GM12878 (cell line): ENCODE results near the gene TNIP3. TPM values are rescaled to one million over a fixed set of nuclear protein-coding genes. Genes with fewer than 3 reads are reported as not detected.

ENCODE experiments used
- ATAC-seq: fragments of 200-7000 bp; cut with Tn5 transposase; 3 replicates; pipeline ENCODE4 v1.9.1; 2020; ENCODE audit warnings: mild to moderate bottlenecking, moderate library complexity
- BruUV-seq: library from RNA; stranded (reverse); fragments of 400-500 nt; replicated peaks from 2 replicates; lab custom pipeline; 2021; lab: Mats Ljungman, UMichigan
- CTCF ChIA-PET: fragments of 300-600 bp; sonication (Branson Sonifier 250); formaldehyde crosslinking; extraction: SDS; loops from one replicate; lab custom pipeline; 2021; ENCODE audit warnings: inconsistent platforms; lab: Yijun Ruan, JAX
- POLR2A ChIA-PET: fragments of 350-600 bp; formaldehyde crosslinking; extraction: SDS; loops from one replicate; lab custom pipeline; 2021; ENCODE audit warnings: inconsistent platforms; lab: Charles Lee
- RAD21 ChIA-PET: fragments of 300-600 bp; sonication (Branson Sonifier 250); formaldehyde crosslinking; loops from one replicate; lab custom pipeline; 2023; ENCODE audit warnings: antibody characterized with exemption; ENCODE audit not compliant: unreplicated experiment; lab: Charles Lee
- SMC1A ChIA-PET: fragments of 300-600 bp; sonication (Branson Sonifier 250); formaldehyde crosslinking; loops from one replicate; lab custom pipeline; 2023; ENCODE audit not compliant: unreplicated experiment, uncharacterized antibody; lab: Charles Lee
- DNase-seq: peaks from one replicate; pipeline ENCODE4 v3.0.0-alpha.2; 2011; ENCODE audit warnings: low read depth, low spot score
- FAIRE-seq: peaks from 3 replicates; lab custom pipeline; 2011; peaks lifted over from hg19 to GRCh38; lab: Jason Lieb, UNC
- H2AFZ ChIP-seq: 2 replicates; pipeline ENCODE4 v1.6.0; 2011; ENCODE audit warnings: low read depth, low read length, control low read depth; ENCODE audit not compliant: control insufficient read depth
- H3K27ac ChIP-seq: 2 replicates; pipeline ENCODE4 v1.5.1; 2011; ENCODE audit warnings: control low read depth; ENCODE audit not compliant: control insufficient read depth, insufficient read depth
- H3K27me3 ChIP-seq, 2 experiments: replicated peaks in 1 of 2; 2 replicates each; pipeline versions ENCODE4 v1.6.0 to v1.6.1; 2011; ENCODE audit warnings: low read length in 1 of 2; ENCODE audit not compliant: control insufficient read depth in 2 of 2, insufficient read depth in 2 of 2
- H3K36me3 ChIP-seq, 2 experiments: 2 replicates each; pipeline ENCODE4 v1.5.1; 2011; ENCODE audit warnings: low read length in 1 of 2; ENCODE audit not compliant: control insufficient read depth in 2 of 2, insufficient read depth in 2 of 2
- H3K4me1 ChIP-seq: 2 replicates; pipeline ENCODE4 v1.6.1; 2011; ENCODE audit warnings: mild to moderate bottlenecking, low read length, moderate library complexity, mixed read lengths; ENCODE audit not compliant: control insufficient read depth, insufficient read depth
- H3K4me2 ChIP-seq: 2 replicates; pipeline ENCODE4 v1.6.0; 2011; ENCODE audit warnings: control low read depth; ENCODE audit not compliant: control insufficient read depth, insufficient read depth
- H3K4me3 ChIP-seq: fragments of 200-600 bp; sonication (generic); 2 replicates; pipeline ENCODE4 v1.5.1; 2016
- H3K79me2 ChIP-seq: 2 replicates; pipeline ENCODE4 v1.6.0; 2011; ENCODE audit warnings: low read length; ENCODE audit not compliant: control insufficient read depth, insufficient read depth
- H3K9ac ChIP-seq: 2 replicates; pipeline ENCODE4 v1.8.0; 2011; ENCODE audit warnings: low read length, control low read depth, mixed read lengths; ENCODE audit not compliant: control insufficient read depth, insufficient read depth
- H3K9me3 ChIP-seq: replicated peaks from 3 replicates; pipeline ENCODE4 v1.5.1; 2011; ENCODE audit warnings: mild to moderate bottlenecking, low read length; ENCODE audit not compliant: control insufficient read depth, insufficient read depth
- H4K20me1 ChIP-seq: 2 replicates; pipeline ENCODE4 v1.6.0; 2011; ENCODE audit not compliant: control insufficient read depth, insufficient read depth
- CBX3 ChIP-seq: fragments of 200-600 bp; sonication (generic); IDR thresholded peaks from 2 replicates; pipeline ENCODE4 v1.6.1; 2016; ENCODE audit warnings: low read depth, borderline replicate concordance
- EP300 ChIP-seq, 2 experiments: fragments of 150-350 bp in 1 of 2; IDR thresholded peaks; 2 replicates each; pipeline ENCODE4 v1.6.1; 2011 to 2012; ENCODE audit warnings: low read depth in 2 of 2, low read length in 2 of 2, borderline replicate concordance in 1 of 2, improper control_type of control experiment in 1 of 2, inconsistent platforms in 1 of 2; ENCODE audit not compliant: control insufficient read depth in 1 of 2
- HCFC1 ChIP-seq: fragments of 150-350 bp; IDR thresholded peaks from 2 replicates; pipeline ENCODE4 v1.6.1; 2014; ENCODE audit warnings: low read length
- MEF2A ChIP-seq: IDR thresholded peaks from 2 replicates; pipeline ENCODE4 v1.6.1; 2011; ENCODE audit warnings: low read depth, mild to moderate bottlenecking, low read length, moderate library complexity; ENCODE audit not compliant: insufficient read depth
- MEF2B ChIP-seq: fragments of 450-650 bp; IDR thresholded peaks from 2 replicates; pipeline ENCODE4 v1.6.1; 2018; ENCODE audit warnings: mild to moderate bottlenecking, moderate library complexity; ENCODE audit not compliant: partially characterized antibody, poor library complexity, severe bottlenecking
- POLR2A ChIP-seq: IDR thresholded peaks from 2 replicates; pipeline ENCODE4 v1.6.1; 2011; ENCODE audit warnings: low read depth, mild to moderate bottlenecking, low read length
- POLR2AphosphoS5 ChIP-seq: IDR thresholded peaks from 2 replicates; pipeline ENCODE4 v1.6.1; 2011; ENCODE audit warnings: mild to moderate bottlenecking, low read length, inconsistent platforms
- RB1 ChIP-seq: fragments of 450-650 bp; formaldehyde crosslinking; IDR thresholded peaks from 2 replicates; pipeline ENCODE4 v1.6.1; 2017; ENCODE audit warnings: mild to moderate bottlenecking, borderline replicate concordance
- REST ChIP-seq: IDR thresholded peaks from 2 replicates; pipeline ENCODE4 v1.6.1; 2012; ENCODE audit warnings: mild to moderate bottlenecking, low read depth, low read length
- SUPT20H ChIP-seq: IDR thresholded peaks from 2 replicates; pipeline ENCODE4 v1.6.1; 2011; ENCODE audit warnings: low read depth, mild to moderate bottlenecking, low read length, moderate library complexity, borderline replicate concordance; ENCODE audit not compliant: control insufficient read depth
- TCF3 ChIP-seq: IDR thresholded peaks from 2 replicates; pipeline ENCODE4 v1.6.1; 2012; ENCODE audit warnings: low read depth, mild to moderate bottlenecking, low read length, borderline replicate concordance; ENCODE audit not compliant: insufficient read depth
- ZNF217 ChIP-seq: fragments of 450-650 bp; IDR thresholded peaks from 2 replicates; pipeline ENCODE4 v1.6.1; 2017; ENCODE audit warnings: antibody characterized with exemption, mild to moderate bottlenecking
- WGBS: methylation state at CpG from one replicate; pipeline ENCODE4 v1.1.6; 2016; ENCODE audit warnings: low lambda C conversion rate; ENCODE audit not compliant: insufficient replicate concordance, insufficient coverage; ENCODE audit errors: missing lambda C conversion rate; 5-methylcytosine and 5-hydroxymethylcytosine counted together
- in situ Hi-C: fragments of 300-500 bp; cut with MboI; formaldehyde crosslinking; loops from 9 replicates; pipeline ENCODE4 v1.14.3; 2018; ENCODE audit warnings: mixed read lengths
- intact Hi-C: fragments of 100-400 bp; cut with micrococcal nuclease; formaldehyde crosslinking; loops from one replicate; pipeline ENCODE4 v1.14.2; 2022; ENCODE audit not compliant: unreplicated experiment
- polyA plus RNA-seq, 11 experiments: library from polyadenylated mRNA; depleted of rRNA in 4 of 11; unstranded in 6 of 11; stranded (reverse) in 5 of 11; fragments of >200 nt; fragmentation: Nextera tagmentation in 4 of 11; fragmentation: Illumina TruSeq in 1 of 11; extraction: Ambion mirVana in 4 of 11; extraction: Trizol in 1 of 11; gene quantifications; 1 replicate in 1 of 11; 2 replicates in 10 of 11; pipeline versions ENCODE4 v1.2.1 to v1.2.3, GENCODE V29; 2011 to 2016; ENCODE audit warnings: inconsistent platforms in 2 of 11, missing spikeins in 2 of 11, low read depth in 1 of 11
- total RNA-seq, 4 experiments: library from RNA; depleted of rRNA in 3 of 4; stranded (reverse); fragments of >200 nt in 3 of 4; fragmentation: Illumina TruSeq in 1 of 4; extraction: Trizol in 1 of 4; gene quantifications; 2 replicates each; pipeline versions ENCODE4 v1.2.1 to v1.2.3, GENCODE V29; 2013 to 2021

TNIP3 gene
- total and polyA plus RNA-seq, 10 of the 15 experiments (the other 5 are each of a cell fraction or from before 2014, with no cell fraction given) = 0.21 to 1.4 (median 0.67) TPM

- TF ChIP-seq MEF2B (no peak), POLR2A (no peak), MEF2A (no peak), RB1 (no peak), SUPT20H (no peak)
Observed at GRCh38 chr4:121096191-121096590, 67.9 kb downstream of the TNIP3 start (continued).

- 35% methylated on average over 3 of the region's 3 CpGs for WGBS
- Histone ChIP-seq H3K9me3 (no peaks in the 10 kb centered on the region), H3K79me2 (no peaks in the 10 kb centered on the region), H3K4me1 (no peaks in the 10 kb centered on the region), H3K4me2 (no peak overlapping the region), H3K36me3 (no peaks in the 10 kb centered on the region), H3K27ac (no peak overlapping the region), H3K4me3 (no peak overlapping the region), H2AFZ (no peak overlapping the region), H4K20me1 (no peaks in the 10 kb centered on the region), H3K9ac (no peak overlapping the region), H3K27me3 (no peaks in the 10 kb centered on the region)
- DNase-seq = no peak
- ChIA-PET CTCF (interaction anchor here (0.6 to 2.0 kb wide), 3 partner anchors 16 to 939 kb away, joined by 3 to 8 read pairs (median 6); no protein-coding TSS in a partner anchor), SMC1A (interaction anchor here (1.1 to 1.4 kb wide), 2 partner anchors 12 to 17 kb away, joined by 3 read pairs; no protein-coding TSS in a partner anchor), POLR2A (no interaction called here), RAD21 (no interaction called here)
- no peak for ATAC-seq
- in situ Hi-C loops = loop anchor here (10.0 kb wide), 2 partner anchors 940 to 1020 kb away; no protein-coding TSS in a partner anchor
- FAIRE-seq = no peak
- BruUV-seq = no TSS peak
- intact Hi-C loops = no loop called here
- TF ChIP-seq EP300 (IDR thresholded peaks at IDR 0.05; ENCODE audit: borderline replicate concordance in 1 of 2, control insufficient read depth in 1 of 2, low read depth in 2 of 2, low read length in 2 of 2) (no peak), TCF3 (no peak), HCFC1 (no peak), REST (no peak), POLR2AphosphoS5 (no peak), CBX3 (no peak), ZNF217 (no peak)
Observed at GRCh38 chr4:121094297-121094966, 69.7 kb downstream of the TNIP3 start.
